Left colon (tissue), 2 donors: ENCODE results near the gene PIP5KL1. TPM values are rescaled to one million over a fixed set of nuclear protein-coding genes. Genes with fewer than 3 reads are reported as not detected.

Experiments
- ATAC-seq: fragments of 200-7000 bp; cut with Tn5 transposase; one replicate; pipeline ENCODE4 v1.9.1; 2020; ENCODE audit warnings: mild to moderate bottlenecking, moderate library complexity
- DNase-seq, 2 donors: peaks; one replicate each; pipeline ENCODE4 v3.0.0-alpha.2; 2020
- intact Hi-C, 2 donors: fragments of 100-400 bp; cut with DNase I in 1 of 2; cut with micrococcal nuclease in 1 of 2; formaldehyde crosslinking; loops; one replicate each; pipeline versions ENCODE4 v1.11.2 to v1.14.0; 2022; cut with DNase I, micrococcal nuclease
- total RNA-seq, 2 donors: library from RNA; stranded (reverse); fragmentation: NEBNext Ultra II Directional; extraction: Animal tissue kit (Norgen Biotek cat#: 25700); gene quantifications; one replicate each; pipeline ENCODE4 v1.2.1, GENCODE V29; 2021
- donor health status: DM: no; HTN: no; CAD: no.
- donor health status: DM: yes; HTN: yes; CAD: no.

Gene PIP5KL1
- total RNA-seq, 2 donors from 2014 or later, result 1.3 to 1.9 TPM

DNA sequence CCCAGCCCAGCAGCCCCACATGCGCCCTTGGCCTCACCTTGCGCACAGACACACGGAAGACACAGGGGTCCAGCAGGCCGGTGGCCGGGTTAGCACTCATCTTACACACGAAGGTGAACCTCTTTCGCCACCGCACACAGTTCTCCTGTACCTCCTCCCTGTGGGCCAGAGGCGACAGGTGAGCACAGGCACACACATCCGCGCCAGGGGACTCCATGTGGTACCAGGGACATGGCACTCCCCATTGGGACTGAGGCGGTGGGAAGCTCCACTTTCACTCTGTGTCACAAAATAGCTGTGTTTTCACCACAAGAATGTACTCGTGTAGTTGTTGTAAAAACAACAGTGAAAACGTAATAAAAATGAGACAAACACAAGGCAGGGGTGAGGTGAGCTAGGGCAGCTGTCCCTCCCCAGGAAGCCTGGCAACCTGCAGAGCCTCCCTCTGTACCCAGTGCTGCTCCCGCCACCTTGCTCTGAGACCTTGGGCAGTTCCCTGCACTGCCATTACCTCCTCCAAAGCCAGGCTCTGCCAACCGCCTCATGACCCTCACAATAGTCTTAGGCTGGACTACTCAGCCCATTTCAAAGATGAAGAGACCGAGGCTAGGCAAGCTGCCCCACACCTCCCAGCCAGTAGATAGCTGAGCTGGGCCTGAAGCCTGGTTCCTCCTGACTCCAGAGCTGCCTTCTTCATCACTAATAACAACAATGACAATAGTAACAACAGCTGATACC lies 23.4 kb upstream of the PIP5KL1 start:
- DNase-seq, result no peak

GRCh38 chr9:127953154-127953553 lies 22.6 kb upstream of the PIP5KL1 start:
- DNase-seq (no peak), ATAC-seq (no peak)
- intact Hi-C loops, result no loop called here

More for the DNA sequence above, 23.4 kb upstream of the PIP5KL1 start:
- intact Hi-C loops, result no loop called here
- ATAC-seq, result peak; percentile 30

- ATAC-seq, result no peak
- peak in 1 of 2 donors; percentile 43 for DNase-seq
- intact Hi-C loops, result no loop called here
Measured at GRCh38 chr9:127950513-127951289, 20.1 kb upstream of the PIP5KL1 start.

- intact Hi-C loops, result loop anchor here in 1 of 2 donors (10.0 kb wide), 1 partner anchor 165 kb away; no protein-coding TSS in a partner anchor
- DNase-seq (no peak), ATAC-seq (no peak)
Measured at GRCh38 chr9:127949827-127950512, 19.4 kb upstream of the PIP5KL1 start.

DNA sequence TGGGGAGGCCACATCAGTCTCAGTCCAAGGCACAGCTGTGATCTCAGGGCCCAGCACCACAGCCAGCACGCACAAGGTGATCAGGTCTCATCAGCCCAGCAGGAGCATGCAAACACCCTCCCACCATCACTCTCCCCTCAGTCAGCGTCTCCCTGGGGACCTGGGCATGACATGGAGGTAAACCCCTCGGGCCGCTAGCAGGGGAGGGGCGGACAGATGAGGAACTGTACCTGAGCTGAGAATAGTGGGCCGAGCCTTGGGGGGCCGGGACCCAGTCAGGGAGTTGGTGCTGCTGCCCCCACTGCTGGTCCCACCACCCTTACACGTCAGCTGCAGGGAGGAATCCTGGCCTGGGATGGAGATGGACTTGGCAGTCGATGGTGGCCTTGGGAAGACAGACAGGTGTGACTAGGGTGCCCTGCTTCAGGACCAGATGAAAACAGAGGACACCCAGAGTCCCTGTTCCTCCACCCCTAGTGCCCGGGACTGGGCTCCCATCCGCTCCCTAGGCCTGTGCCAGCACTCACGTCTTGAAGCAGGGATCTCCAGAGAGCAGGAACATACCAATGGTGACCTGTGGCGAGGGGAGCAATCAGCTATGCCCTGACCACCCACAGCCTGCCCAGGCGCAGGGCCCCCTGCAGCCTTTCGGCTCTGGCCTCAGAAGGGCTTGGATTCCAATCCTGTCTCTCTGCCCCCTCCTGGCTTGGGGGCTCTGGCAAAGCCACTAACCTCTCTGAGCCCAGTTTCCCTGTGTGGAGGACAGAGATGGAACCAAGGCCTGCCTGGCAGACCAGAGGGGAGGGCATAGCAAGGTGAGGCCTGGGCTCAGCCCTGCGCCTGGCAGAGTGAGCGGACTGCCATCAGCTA lies 17.5 kb upstream of the PIP5KL1 start:
- intact Hi-C loops, result loop anchor here in 1 of 2 donors (10.0 kb wide), 1 partner anchor 167 kb away; no protein-coding TSS in a partner anchor
- DNase-seq, result no peak
- no peak for ATAC-seq

DNA sequence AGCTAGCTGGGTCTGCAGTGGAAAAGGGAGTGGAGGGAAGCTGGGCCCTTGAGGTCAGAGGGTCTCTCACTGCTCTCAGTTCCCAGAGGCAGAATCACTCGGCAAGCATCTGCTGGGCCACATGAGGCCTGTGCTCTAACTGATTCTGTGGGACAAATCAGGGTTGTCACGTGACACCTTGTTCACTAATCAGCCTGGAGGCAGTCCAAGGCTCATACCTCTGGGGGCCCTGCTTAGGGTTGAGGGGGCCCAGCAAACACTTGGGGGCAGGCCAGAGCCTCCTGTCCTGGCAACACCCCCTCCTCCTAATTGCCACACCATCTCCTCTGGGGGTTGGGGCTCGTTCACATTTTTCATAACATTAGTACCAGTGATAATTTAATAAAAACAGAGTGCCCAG lies 16.2 kb upstream of the PIP5KL1 start:
- intact Hi-C loops, result loop anchor here in 1 of 2 donors (10.0 kb wide), 1 partner anchor 168 kb away; no protein-coding TSS in a partner anchor
- DNase-seq (no peak), ATAC-seq (no peak)

DNA sequence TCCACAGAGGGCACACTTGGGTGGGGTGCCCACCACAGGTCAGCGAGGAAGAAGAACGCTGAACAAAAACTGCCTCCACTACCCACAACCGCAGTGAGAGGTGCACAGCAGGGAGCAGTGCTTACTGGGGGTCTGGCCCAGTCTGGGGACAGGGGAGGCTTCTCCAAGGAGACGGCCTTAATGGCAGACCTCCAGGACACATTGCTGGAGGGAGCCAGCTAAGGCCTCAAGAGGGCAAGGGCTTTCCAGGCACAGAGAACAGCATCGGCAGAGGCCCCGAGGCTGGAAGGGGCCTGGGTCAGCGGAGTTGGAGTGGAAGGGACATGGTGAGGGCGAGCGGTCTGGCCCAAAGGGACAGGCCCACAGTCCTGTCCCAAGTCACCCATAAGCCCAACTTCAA lies 15.4 kb upstream of the PIP5KL1 start:
- DNase-seq, result no peak
- intact Hi-C loops, result loop anchor here in 1 of 2 donors (2.0 to 10.0 kb wide), 2 partner anchors 89 to 169 kb away; no protein-coding TSS in a partner anchor
- no peak for ATAC-seq

DNA sequence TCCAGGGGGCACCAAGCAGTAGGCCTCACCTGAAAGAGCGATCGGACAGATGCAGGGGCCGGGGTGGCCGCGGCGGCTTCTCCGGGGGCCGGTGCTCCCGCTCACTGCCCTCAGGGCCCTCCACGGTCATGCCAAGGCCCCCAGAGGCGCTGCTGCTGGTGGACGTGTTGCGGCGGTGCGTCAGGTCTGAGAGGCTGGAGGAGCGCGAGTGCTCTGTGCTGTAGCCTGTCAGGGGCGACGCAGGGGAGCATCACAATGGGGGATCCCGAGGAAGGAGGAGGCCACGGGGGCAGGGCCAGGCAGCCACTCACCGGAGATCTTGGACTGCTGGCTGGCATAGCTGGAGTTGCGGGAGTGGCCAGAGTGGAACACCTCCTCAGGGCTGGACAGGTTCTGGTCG lies 14.8 kb upstream of the PIP5KL1 start:
- DNase-seq (no peak), ATAC-seq (no peak)
- intact Hi-C loops, result loop anchor here in 1 of 2 donors (2.0 to 10.0 kb wide), 2 partner anchors 89 to 169 kb away; no protein-coding TSS in a partner anchor

GRCh38 chr9:127944586-127945218 lies 14.1 kb upstream of the PIP5KL1 start:
- ATAC-seq (no peak), DNase-seq (no peak)
- intact Hi-C loops, result loop anchor here (2.0 to 10.0 kb wide), 3 partner anchors 90 to 170 kb away; no protein-coding TSS in a partner anchor

GRCh38 chr9:127943731-127944144 lies 13.2 kb upstream of the PIP5KL1 start:
- intact Hi-C loops, result loop anchor here (2.0 to 10.0 kb wide), 3 partner anchors 91 to 171 kb away; no protein-coding TSS in a partner anchor
- peak; percentile 81 for ATAC-seq
- DNase-seq, result peak; percentile 84 to 88

- ATAC-seq (no peak), DNase-seq (no peak)
- intact Hi-C loops, result loop anchor here (5.0 to 10.0 kb wide), 2 partner anchors 94 to 172 kb away; no protein-coding TSS in a partner anchor
Measured at GRCh38 chr9:127943011-127943662, 12.6 kb upstream of the PIP5KL1 start.

DNA sequence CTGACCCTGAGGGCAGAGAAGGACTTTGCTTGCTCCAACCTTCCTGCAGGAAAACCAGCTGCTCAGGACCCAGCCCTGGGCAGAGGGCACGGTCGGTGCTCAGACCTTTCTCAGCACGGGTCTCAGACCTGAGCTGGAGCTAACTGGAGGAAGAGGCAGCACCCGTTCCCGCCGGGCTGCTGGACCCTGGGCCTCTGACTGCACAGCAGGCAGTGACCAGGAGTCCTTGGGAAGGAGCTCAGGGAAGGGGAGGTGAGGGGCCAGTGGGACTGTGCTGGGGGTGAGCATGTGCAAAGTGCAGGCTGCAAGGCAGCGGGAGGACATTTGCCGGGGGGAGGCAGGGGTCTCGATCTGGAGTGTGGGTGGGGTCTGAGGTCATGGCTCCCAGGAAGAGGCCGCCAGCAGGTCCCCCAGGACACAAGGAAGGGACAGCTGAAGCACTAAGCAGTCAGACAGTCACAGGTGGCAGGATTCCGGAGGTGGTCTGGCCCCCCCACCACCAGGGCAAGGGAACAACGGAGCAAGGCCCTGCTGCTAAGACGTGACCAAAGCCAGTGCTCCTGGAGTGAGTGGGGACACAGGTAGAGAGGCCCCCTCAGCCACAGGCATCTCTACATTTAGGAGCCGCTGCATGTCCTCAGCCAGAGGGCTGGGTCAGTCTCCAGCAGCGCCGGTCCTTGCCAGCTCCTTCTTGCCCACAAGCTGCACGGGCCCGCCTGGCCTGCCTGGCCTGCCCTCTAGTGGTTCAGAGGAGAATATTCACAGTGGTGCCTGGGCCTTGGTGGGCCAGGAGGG lies 11.8 kb upstream of the PIP5KL1 start:
- ATAC-seq (peak; percentile 40), DNase-seq (peak in 1 of 2 donors; percentile 64)
- intact Hi-C loops, result loop anchor here (5.0 to 10.0 kb wide), 2 partner anchors 95 to 172 kb away; no protein-coding TSS in a partner anchor

GRCh38 chr9:127941961-127942215 lies 11.3 kb upstream of the PIP5KL1 start:
- DNase-seq (no peak), ATAC-seq (no peak)
- intact Hi-C loops, result loop anchor here (5.0 to 10.0 kb wide), 2 partner anchors 95 to 173 kb away; no protein-coding TSS in a partner anchor

DNA sequence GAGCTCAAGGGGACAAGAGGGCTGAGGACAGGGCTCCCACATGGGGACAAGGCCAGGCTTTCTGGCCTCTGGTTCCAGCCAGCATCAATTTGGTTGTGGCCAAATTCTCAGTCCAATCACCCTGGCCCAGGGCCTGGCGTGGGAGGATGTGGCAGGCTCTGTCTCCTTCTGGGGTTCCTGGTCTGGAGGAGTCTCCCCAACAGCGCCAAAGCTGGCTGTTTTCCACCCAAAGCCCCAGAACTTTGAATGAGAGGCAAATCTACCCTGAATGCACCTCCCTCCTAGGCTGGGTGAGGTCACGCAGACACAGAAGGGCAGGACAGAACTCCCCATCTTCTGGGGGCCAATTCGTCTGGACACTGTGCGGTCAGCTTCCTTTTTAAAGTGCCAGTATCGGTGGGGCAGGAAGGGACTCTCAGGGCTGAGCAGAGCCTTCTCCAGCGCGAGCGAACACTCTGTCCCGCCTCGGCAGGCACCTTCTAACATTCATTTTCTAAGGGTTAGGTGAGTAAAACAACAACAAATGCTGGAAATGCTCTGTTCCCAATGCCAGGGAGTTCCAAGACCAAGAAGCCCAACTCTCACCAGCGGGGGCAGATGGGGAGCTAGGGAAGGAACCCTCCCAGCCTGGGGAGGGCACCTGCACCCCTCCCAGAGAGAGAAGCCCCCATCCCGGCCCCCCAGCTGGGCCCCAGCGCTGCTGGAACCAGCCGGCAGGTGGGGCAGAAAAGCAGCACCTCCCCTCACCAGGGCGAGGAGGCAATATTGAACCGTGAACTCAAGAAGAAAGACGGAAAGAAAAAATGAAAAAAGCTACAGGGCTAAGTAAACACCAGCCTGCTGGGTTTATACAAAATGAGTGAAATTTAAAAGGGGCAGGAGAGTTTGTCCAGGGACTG lies 10.7 kb upstream of the PIP5KL1 start:
- no peak for DNase-seq
- no peak for ATAC-seq
- intact Hi-C loops, result loop anchor here (5.0 to 10.0 kb wide), 2 partner anchors 96 to 173 kb away; no protein-coding TSS in a partner anchor

GRCh38 chr9:127940593-127940992 lies 10.0 kb upstream of the PIP5KL1 start:
- intact Hi-C loops, result loop anchor here (5.0 to 10.0 kb wide), 2 partner anchors 97 to 174 kb away; no protein-coding TSS in a partner anchor
- no peak for ATAC-seq

More at GRCh38 chr9:127940593-127940992, 10.0 kb upstream of the PIP5KL1 start:
- no peak for DNase-seq
